ENCODE measurements around the gene TNC.

TNC gene

DNA sequence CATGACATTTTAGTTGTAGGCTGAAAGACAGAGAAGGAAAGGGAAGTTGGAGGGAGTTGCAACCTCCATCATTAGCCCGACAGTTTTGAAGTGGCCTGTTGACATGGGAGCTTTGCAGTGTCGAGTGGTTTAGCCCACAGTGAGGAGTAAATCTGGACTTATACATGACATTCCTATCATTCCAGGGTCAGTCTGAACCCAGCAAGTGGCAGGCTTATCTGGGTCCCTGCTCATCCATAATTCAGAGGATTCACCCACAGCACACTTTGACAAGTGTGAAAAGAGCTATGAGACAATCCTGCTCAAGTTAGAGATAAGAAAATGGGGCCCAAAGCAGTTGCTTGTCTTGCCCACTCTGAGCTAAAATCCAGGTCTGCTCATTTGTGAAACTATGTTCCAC is 8.4 kb upstream of the TNC start:
- Histone ChIP-seq H3K36me3 (ENCODE audit: insufficient read depth, insufficient read length, low read length) (no peaks in the 10 kb centered on the region), H3K4me3 (ENCODE audit: insufficient read length, low read depth) (no peak overlapping the region), H3K9ac (ENCODE audit: insufficient read length, low read depth) (no peak overlapping the region), H3K27me3 (ENCODE audit: insufficient read depth, insufficient read length) (peaks cover 7% of the 10 kb centered on the region), H3K9me3 (ENCODE audit: insufficient read depth, low read length) (peaks cover 14% of the 10 kb centered on the region), H3K4me1 (ENCODE audit: insufficient read depth, insufficient read length) (peaks cover 2% of the 10 kb centered on the region)
- TF ChIP-seq SUZ12 (IDR thresholded peaks at IDR 0.05; ENCODE audit: extremely low read depth, insufficient read depth, insufficient read length) = no peak
- TF ChIP-seq ZNF274 (IDR thresholded peaks at IDR 0.05; ENCODE audit: low read depth, low read length) = no peak
- TF ChIP-seq YY1 (IDR thresholded peaks at IDR 0.05; ENCODE audit: insufficient read depth, insufficient read length) = no peak
- no peak for DNase-seq (ENCODE audit: low read depth, low spot score)

DNA sequence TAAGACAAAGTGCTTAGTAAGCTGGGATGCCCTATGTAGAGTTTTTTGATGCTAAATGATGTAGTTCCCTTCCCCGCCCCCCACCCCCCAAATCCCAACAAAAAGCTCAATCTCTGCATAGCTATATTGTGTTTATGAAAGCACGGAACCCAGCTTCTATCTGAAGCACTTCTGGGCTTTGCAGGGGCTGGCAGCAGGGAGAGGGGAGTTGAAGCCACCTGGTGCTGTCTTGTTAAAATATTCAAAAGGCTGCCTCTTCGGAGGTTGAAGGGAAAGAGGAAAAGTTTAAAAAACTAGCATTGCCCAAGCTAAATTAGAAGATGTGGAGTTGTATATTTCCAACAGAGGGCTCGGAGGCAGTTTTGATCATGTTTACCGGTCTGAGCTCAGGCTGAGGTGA is 5.0 kb upstream of the TNC start:
- Histone ChIP-seq H3K36me3 (ENCODE audit: insufficient read depth, insufficient read length, low read length) (no peaks in the 10 kb centered on the region), H3K4me1 (ENCODE audit: insufficient read depth, insufficient read length) (peaks cover 2% of the 10 kb centered on the region), H3K27me3 (ENCODE audit: insufficient read depth, insufficient read length) (peaks cover 19% of the 10 kb centered on the region), H3K4me3 (ENCODE audit: insufficient read length, low read depth) (no peak overlapping the region), H3K9ac (ENCODE audit: insufficient read length, low read depth) (no peak overlapping the region), H3K9me3 (ENCODE audit: insufficient read depth, low read length) (peaks cover 14% of the 10 kb centered on the region)
- TF ChIP-seq YY1 (IDR thresholded peaks at IDR 0.05; ENCODE audit: insufficient read depth, insufficient read length) (no peak), ZNF274 (IDR thresholded peaks at IDR 0.05; ENCODE audit: low read depth, low read length) (no peak), SUZ12 (IDR thresholded peaks at IDR 0.05; ENCODE audit: extremely low read depth, insufficient read depth, insufficient read length) (no peak)
- no peak for DNase-seq (ENCODE audit: low read depth, low spot score)

DNA sequence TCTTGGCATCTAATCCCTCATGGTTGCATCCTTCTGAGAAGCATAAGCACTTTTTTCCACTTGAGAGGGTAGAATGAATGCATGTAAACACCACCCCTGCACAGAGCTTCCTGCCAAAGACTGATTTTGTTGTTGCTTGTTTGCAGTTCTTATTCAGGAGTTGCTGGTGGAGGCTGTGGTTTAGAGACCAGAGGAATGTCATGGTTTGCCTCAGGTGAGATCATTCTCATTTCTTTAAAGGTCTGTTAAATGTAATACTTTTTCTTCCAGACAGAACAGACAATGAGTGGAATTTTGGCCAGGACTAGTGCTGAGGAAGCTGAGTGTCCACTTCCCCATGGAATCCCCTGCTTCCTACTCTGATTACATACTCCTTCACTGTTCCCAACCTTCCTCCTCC is 3.2 kb upstream of the TNC start:
- H3K4me1 ChIP-seq (ENCODE audit: insufficient read depth, insufficient read length) = peaks cover 2% of the 10 kb centered on the region
- no peak overlapping the region for H3K4me3 ChIP-seq (ENCODE audit: insufficient read length, low read depth)
- peaks cover 3% of the 10 kb centered on the region for H3K36me3 ChIP-seq (ENCODE audit: insufficient read depth, insufficient read length, low read length)
- no peak overlapping the region for H3K9ac ChIP-seq (ENCODE audit: insufficient read length, low read depth)
- peaks cover 31% of the 10 kb centered on the region for H3K27me3 ChIP-seq (ENCODE audit: insufficient read depth, insufficient read length)
- peaks cover 14% of the 10 kb centered on the region for H3K9me3 ChIP-seq (ENCODE audit: insufficient read depth, low read length)
- no peak for TF ChIP-seq YY1 (IDR thresholded peaks at IDR 0.05; ENCODE audit: insufficient read depth, insufficient read length)
- TF ChIP-seq ZNF274 (IDR thresholded peaks at IDR 0.05; ENCODE audit: low read depth, low read length) = no peak
- no peak for TF ChIP-seq SUZ12 (IDR thresholded peaks at IDR 0.05; ENCODE audit: extremely low read depth, insufficient read depth, insufficient read length)
- no peak for DNase-seq (ENCODE audit: low read depth, low spot score)

DNA sequence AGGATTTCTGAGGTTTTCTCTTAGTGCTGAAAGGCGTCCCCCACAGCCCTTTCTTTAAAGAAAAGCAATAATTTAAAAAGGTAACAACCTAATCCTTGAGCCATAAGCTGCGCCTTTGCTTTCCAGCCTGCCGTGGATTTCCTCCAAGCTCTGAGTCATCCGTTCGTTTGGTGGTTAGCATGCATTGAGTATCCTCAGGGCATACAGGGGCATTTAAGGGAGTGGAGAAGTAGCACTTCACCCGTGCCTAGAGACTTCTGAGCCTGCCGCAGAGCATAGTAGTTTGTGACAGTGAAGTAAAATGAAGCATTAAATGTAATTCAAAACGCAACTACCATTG is 892 bp upstream of the TNC start:
- Histone ChIP-seq H3K4me3 (ENCODE audit: insufficient read length, low read depth) (no peak overlapping the region), H3K27me3 (ENCODE audit: insufficient read depth, insufficient read length) (peaks cover 37% of the 10 kb centered on the region), H3K4me1 (ENCODE audit: insufficient read depth, insufficient read length) (peaks cover 5% of the 10 kb centered on the region), H3K36me3 (ENCODE audit: insufficient read depth, insufficient read length, low read length) (peaks cover 25% of the 10 kb centered on the region), H3K9me3 (ENCODE audit: insufficient read depth, low read length) (no peaks in the 10 kb centered on the region), H3K9ac (ENCODE audit: insufficient read length, low read depth) (peak overlapping the region; percentile 29)
- no peak for DNase-seq (ENCODE audit: low read depth, low spot score)
- TF ChIP-seq SUZ12 (IDR thresholded peaks at IDR 0.05; ENCODE audit: extremely low read depth, insufficient read depth, insufficient read length) (no peak), YY1 (IDR thresholded peaks at IDR 0.05; ENCODE audit: insufficient read depth, insufficient read length) (no peak), ZNF274 (IDR thresholded peaks at IDR 0.05; ENCODE audit: low read depth, low read length) (no peak)

DNA sequence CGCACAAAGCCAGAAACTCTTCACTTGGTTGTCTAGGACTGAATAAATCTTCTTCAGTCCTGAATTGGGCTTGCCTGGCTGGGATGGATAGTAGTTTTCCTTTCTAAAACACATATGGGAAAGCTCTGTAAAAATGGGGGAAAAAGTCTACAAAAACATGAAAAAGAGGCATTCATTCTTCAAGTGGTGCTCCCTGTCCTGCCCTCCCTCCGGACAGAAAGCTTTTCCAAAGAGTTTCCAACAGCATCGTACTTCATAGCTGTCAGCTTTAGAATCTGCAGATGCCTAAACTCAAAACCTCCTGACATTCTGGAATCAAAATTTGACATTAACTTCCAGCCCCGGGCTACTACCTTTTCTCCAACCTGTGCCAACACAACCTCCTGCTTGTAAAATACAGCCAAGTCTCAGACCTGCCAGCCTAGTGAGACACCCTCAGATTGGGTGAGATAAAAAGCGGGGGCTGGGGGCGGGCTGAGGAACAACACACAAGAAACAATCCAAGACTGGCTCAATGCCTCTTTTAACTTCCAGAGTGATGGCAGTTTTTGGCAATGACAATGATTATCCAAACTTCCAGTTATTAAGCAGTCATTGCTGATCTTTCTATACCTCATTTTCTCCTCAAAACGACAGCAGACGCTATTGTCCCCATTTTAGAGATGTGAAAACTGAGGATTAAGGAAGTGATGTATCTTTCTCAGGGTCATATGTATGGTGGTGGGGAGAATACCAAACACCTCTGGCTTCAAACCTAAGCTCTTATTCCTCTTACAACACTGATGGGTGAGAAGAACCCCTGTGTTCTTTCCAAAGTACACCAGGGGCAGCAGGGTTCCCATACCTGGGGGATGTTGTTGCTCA is 1.3 kb downstream of the TNC start:
- Histone ChIP-seq H3K9ac (ENCODE audit: insufficient read length, low read depth) (peak overlapping the region; percentile 15), H3K4me1 (ENCODE audit: insufficient read depth, insufficient read length) (peaks cover 4% of the 10 kb centered on the region), H3K27me3 (ENCODE audit: insufficient read depth, insufficient read length) (peaks cover 32% of the 10 kb centered on the region), H3K4me3 (ENCODE audit: insufficient read length, low read depth) (peak overlapping the region; percentile 60), H3K9me3 (ENCODE audit: insufficient read depth, low read length) (peaks cover 6% of the 10 kb centered on the region; the same call in 1 of the 2 replicates), H3K36me3 (ENCODE audit: insufficient read depth, insufficient read length, low read length) (peaks cover 44% of the 10 kb centered on the region)
- TF ChIP-seq ZNF274 (IDR thresholded peaks at IDR 0.05; ENCODE audit: low read depth, low read length) (no peak), SUZ12 (IDR thresholded peaks at IDR 0.05; ENCODE audit: extremely low read depth, insufficient read depth, insufficient read length) (no peak), YY1 (IDR thresholded peaks at IDR 0.05; ENCODE audit: insufficient read depth, insufficient read length) (no peak)
- no peak for DNase-seq (ENCODE audit: low read depth, low spot score)

DNA sequence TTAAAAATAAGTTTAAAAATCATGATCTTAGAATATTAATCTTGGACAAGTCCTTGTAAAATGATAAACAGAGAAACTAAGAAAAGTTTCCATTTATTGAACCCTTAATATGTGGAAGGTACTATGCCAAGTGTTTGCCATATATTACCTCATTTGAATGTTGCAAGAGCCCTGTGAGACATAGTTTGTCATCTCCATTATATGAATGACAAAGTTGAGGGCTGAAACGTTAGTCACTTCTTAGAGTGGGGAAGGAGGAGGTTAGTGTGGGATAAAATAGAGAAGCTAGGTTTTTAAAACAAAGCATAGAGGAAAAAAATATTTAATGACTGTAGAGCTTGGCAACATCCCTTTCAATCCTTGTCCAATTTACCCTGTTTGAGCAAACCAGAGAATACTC is 2.0 kb downstream of the TNC start:
- DNase-seq (ENCODE audit: low read depth, low spot score) = no peak
- H3K4me1 ChIP-seq (ENCODE audit: insufficient read depth, insufficient read length) = peaks cover 3% of the 10 kb centered on the region
- H3K27me3 ChIP-seq (ENCODE audit: insufficient read depth, insufficient read length) = peaks cover 32% of the 10 kb centered on the region
- H3K9me3 ChIP-seq (ENCODE audit: insufficient read depth, low read length) = peaks cover 6% of the 10 kb centered on the region; the same call in 1 of the 2 replicates
- no peak overlapping the region for H3K9ac ChIP-seq (ENCODE audit: insufficient read length, low read depth)
- TF ChIP-seq YY1 (IDR thresholded peaks at IDR 0.05; ENCODE audit: insufficient read depth, insufficient read length) (no peak), SUZ12 (IDR thresholded peaks at IDR 0.05; ENCODE audit: extremely low read depth, insufficient read depth, insufficient read length) (no peak), ZNF274 (IDR thresholded peaks at IDR 0.05; ENCODE audit: low read depth, low read length) (no peak)
- no peak overlapping the region for H3K4me3 ChIP-seq (ENCODE audit: insufficient read length, low read depth)
- peaks cover 47% of the 10 kb centered on the region for H3K36me3 ChIP-seq (ENCODE audit: insufficient read depth, insufficient read length, low read length)

DNA sequence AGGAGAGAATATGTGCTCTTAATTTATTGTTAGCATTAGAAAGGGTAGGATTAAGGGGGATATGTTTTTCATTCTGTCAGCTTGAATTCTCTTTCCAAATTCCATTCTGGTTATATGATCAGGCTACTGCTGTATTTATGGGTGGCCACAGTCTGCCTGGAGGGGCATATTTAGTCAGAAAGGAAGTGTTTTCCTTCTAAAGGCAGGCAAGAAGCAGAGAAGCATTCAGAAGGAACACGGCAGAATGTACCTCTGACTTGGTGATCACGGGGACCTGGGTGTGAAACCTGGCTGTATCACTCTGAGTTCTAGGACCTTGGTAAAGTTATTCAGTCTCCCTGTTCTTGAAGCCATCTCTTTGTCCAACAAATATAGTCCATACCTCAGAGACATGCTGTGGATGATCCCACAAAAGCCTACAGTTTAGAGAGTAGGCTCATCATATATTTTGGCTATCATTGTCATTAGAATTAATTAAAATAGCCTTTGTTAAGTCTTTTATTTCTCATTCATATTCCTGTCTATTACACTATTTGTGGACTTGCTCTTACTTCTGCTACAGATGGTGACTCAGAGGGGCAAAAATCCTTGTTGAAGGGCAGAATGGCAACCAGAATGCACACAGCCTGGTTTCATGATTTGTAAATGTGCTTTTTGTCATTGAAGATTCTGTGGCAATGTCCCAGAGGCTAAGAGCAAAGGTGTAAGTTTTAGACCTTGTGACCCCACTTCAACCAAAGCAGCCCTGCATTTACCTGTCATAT is 2.7 kb downstream of the TNC start:
- TF ChIP-seq ZNF274 (IDR thresholded peaks at IDR 0.05; ENCODE audit: low read depth, low read length) (no peak), SUZ12 (IDR thresholded peaks at IDR 0.05; ENCODE audit: extremely low read depth, insufficient read depth, insufficient read length) (no peak), YY1 (IDR thresholded peaks at IDR 0.05; ENCODE audit: insufficient read depth, insufficient read length) (no peak)
- Histone ChIP-seq H3K4me3 (ENCODE audit: insufficient read length, low read depth) (no peak overlapping the region), H3K9ac (ENCODE audit: insufficient read length, low read depth) (no peak overlapping the region), H3K36me3 (ENCODE audit: insufficient read depth, insufficient read length, low read length) (peaks cover 50% of the 10 kb centered on the region), H3K27me3 (ENCODE audit: insufficient read depth, insufficient read length) (peaks cover 28% of the 10 kb centered on the region), H3K9me3 (ENCODE audit: insufficient read depth, low read length) (peaks cover 6% of the 10 kb centered on the region; the same call in 1 of the 2 replicates), H3K4me1 (ENCODE audit: insufficient read depth, insufficient read length) (peaks cover 3% of the 10 kb centered on the region)
- DNase-seq (ENCODE audit: low read depth, low spot score) = no peak
